ENCODE measurements around the gene MRPL11. TPM values are rescaled to one million over a fixed set of nuclear protein-coding genes. Genes with fewer than 3 reads are reported as not detected.

MRPL11 gene
- total and polyA plus RNA-seq, 10 of the 15 experiments (the other 5 are each of a cell fraction or from before 2014, with no cell fraction given) = 43.5 to 248 (median 109) TPM

DNA sequence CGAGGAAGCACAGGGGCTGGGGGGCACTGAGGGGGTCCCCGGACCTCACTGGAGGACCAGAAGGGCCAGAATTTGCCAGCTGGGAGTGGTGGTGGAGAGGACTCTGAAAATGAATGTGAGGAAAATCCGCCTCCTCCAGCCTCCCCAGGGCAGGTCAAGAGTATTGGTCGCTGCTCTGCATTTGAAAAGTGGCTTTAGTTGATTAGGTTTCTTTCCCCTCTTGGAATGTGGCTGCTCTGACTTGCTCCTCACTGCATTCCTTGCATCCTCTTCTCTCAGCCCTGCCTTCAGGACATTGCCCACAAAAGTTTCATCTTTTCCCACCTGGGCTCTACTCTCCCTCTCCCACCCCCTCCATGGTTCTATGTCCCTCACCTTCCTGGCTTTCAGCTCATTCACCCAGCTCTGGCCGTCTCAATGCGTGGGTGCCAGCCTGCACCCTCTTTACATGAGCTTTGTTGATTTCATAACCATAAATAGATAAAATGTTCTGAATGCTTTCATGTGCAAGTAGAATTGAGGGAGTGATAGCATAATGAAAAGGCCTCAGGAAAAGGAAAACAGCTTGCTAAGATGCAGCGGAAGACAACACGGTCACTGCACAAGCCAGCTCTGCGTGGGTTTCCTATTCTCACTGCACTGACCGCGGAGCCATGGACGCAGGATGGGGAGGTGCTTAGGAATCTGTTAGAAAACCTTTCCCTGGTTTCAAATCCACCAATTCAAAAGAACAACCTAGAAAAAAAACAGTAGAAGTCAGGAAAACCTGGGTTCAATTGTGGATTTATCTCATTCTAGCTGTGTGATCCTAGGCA is 24.3 kb downstream of the MRPL11 start:
- Histone ChIP-seq H3K27me3 (replicated peaks in 1 of 2; ENCODE audit: control insufficient read depth in 2 of 2, insufficient read depth in 2 of 2, low read length in 1 of 2) (peaks cover 0 to 7% of the 10 kb centered on the region in 2 experiments; a peak in 2 of 4 replicates), H3K4me1 (ENCODE audit: control insufficient read depth, insufficient read depth, low read length) (peaks cover 3% of the 10 kb centered on the region; the same call in 1 of the 2 replicates), H4K20me1 (ENCODE audit: control insufficient read depth, insufficient read depth) (peaks cover 4% of the 10 kb centered on the region; the same call in 1 of the 2 replicates), H3K9ac (ENCODE audit: control insufficient read depth, insufficient read depth, low read length) (no peak overlapping the region), H3K9me3 (replicated peaks; ENCODE audit: control insufficient read depth, insufficient read depth, low read length) (no peaks in the 10 kb centered on the region; the same call in 2 of the 3 replicates), H3K4me3 (no peak overlapping the region), H2AFZ (ENCODE audit: control insufficient read depth, low read depth, low read length) (no peak overlapping the region), H3K27ac (ENCODE audit: control insufficient read depth, insufficient read depth) (no peak overlapping the region), H3K79me2 (ENCODE audit: control insufficient read depth, insufficient read depth, low read length) (no peaks in the 10 kb centered on the region), H3K4me2 (ENCODE audit: control insufficient read depth, insufficient read depth) (no peak overlapping the region), H3K36me3 (ENCODE audit: control insufficient read depth in 2 of 2, insufficient read depth in 2 of 2, low read length in 1 of 2) (no peaks in the 10 kb centered on the region)
- no peak for TF ChIP-seq CBX5 (IDR thresholded peaks at IDR 0.05; ENCODE audit: low read depth)
- TF ChIP-seq, protein P1, sequence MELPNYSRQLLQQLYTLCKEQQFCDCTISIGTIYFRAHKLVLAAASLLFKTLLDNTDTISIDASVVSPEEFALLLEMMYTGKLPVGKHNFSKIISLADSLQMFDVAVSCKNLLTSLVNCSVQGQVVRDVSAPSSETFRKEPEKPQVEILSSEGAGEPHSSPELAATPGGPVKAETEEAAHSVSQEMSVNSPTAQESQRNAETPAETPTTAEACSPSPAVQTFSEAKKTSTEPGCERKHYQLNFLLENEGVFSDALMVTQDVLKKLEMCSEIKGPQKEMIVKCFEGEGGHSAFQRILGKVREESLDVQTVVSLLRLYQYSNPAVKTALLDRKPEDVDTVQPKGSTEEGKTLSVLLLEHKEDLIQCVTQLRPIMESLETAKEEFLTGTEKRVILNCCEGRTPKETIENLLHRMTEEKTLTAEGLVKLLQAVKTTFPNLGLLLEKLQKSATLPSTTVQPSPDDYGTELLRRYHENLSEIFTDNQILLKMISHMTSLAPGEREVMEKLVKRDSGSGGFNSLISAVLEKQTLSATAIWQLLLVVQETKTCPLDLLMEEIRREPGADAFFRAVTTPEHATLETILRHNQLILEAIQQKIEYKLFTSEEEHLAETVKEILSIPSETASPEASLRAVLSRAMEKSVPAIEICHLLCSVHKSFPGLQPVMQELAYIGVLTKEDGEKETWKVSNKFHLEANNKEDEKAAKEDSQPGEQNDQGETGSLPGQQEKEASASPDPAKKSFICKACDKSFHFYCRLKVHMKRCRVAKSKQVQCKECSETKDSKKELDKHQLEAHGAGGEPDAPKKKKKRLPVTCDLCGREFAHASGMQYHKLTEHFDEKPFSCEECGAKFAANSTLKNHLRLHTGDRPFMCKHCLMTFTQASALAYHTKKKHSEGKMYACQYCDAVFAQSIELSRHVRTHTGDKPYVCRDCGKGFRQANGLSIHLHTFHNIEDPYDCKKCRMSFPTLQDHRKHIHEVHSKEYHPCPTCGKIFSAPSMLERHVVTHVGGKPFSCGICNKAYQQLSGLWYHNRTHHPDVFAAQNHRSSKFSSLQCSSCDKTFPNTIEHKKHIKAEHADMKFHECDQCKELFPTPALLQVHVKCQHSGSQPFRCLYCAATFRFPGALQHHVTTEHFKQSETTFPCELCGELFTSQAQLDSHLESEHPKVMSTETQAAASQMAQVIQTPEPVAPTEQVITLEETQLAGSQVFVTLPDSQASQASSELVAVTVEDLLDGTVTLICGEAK (IDR thresholded peaks at IDR 0.05; ENCODE audit: borderline replicate concordance) = no peak
- TF ChIP-seq, protein P2, sequence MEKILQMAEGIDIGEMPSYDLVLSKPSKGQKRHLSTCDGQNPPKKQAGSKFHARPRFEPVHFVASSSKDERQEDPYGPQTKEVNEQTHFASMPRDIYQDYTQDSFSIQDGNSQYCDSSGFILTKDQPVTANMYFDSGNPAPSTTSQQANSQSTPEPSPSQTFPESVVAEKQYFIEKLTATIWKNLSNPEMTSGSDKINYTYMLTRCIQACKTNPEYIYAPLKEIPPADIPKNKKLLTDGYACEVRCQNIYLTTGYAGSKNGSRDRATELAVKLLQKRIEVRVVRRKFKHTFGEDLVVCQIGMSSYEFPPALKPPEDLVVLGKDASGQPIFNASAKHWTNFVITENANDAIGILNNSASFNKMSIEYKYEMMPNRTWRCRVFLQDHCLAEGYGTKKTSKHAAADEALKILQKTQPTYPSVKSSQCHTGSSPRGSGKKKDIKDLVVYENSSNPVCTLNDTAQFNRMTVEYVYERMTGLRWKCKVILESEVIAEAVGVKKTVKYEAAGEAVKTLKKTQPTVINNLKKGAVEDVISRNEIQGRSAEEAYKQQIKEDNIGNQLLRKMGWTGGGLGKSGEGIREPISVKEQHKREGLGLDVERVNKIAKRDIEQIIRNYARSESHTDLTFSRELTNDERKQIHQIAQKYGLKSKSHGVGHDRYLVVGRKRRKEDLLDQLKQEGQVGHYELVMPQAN (conservative IDR thresholded peaks at IDR 0.05) = no peak
- no peak for TF ChIP-seq TARDBP (IDR thresholded peaks at IDR 0.05; ENCODE audit: borderline replicate concordance)
- no peak for TF ChIP-seq ESRRA (IDR thresholded peaks at IDR 0.05; ENCODE audit: low read length)
- no peak for TF ChIP-seq SUZ12 (IDR thresholded peaks at IDR 0.05; ENCODE audit: unreplicated experiment)
- TF ChIP-seq CBX3 (IDR thresholded peaks at IDR 0.05; ENCODE audit: borderline replicate concordance, low read depth) = no peak
- TF ChIP-seq NRF1 (conservative IDR thresholded peaks at IDR 0.05; ENCODE audit: low read depth, low read length) = no peak
- TF ChIP-seq CHD1 (IDR thresholded peaks at IDR 0.05; ENCODE audit: low read depth, low read length) = no peak
- ChIA-PET POLR2A (interaction anchor here (0.5 kb wide), 1 partner anchor 526 kb away, joined by 6 read pairs; the partner anchor contains the start of gene FIBP), CTCF (interaction anchor here (1.3 to 1.6 kb wide), 2 partner anchors 163 to 263 kb away, joined by 4 to 5 read pairs; partner anchors contain the start of gene RBM4B), RAD21 (ENCODE audit: unreplicated experiment) (interaction anchor here (1.4 to 1.9 kb wide), 3 partner anchors 52 to 263 kb away, joined by 3 to 4 read pairs (median 3); partner anchors contain the start of genes PELI3 and RBM4B), SMC1A (ENCODE audit: uncharacterized antibody, unreplicated experiment) (no interaction called here)
- no peak for DNase-seq (ENCODE audit: low read depth, low spot score)
- BruUV-seq (replicated peaks) = no TSS peak
- in situ Hi-C loops (cut with MboI) = no loop called here
- no peak for ATAC-seq
- no peak for FAIRE-seq
- intact Hi-C loops (cut with micrococcal nuclease; ENCODE audit: unreplicated experiment) = no loop called here
- 23% methylated on average over 12 of the region's 12 CpGs for WGBS (ENCODE audit: insufficient coverage, insufficient replicate concordance, low lambda C conversion rate, missing lambda C conversion rate)

All from GM12878 (cell line).